ENCODE measurements around the gene IQSEC2. TPM values are rescaled to one million over a fixed set of nuclear protein-coding genes. Genes with fewer than 3 reads are reported as not detected.

The IQSEC2 gene
- total and polyA plus RNA-seq, 2 experiments from 2014 or later, result 6.0 to 10.2 TPM

DNA sequence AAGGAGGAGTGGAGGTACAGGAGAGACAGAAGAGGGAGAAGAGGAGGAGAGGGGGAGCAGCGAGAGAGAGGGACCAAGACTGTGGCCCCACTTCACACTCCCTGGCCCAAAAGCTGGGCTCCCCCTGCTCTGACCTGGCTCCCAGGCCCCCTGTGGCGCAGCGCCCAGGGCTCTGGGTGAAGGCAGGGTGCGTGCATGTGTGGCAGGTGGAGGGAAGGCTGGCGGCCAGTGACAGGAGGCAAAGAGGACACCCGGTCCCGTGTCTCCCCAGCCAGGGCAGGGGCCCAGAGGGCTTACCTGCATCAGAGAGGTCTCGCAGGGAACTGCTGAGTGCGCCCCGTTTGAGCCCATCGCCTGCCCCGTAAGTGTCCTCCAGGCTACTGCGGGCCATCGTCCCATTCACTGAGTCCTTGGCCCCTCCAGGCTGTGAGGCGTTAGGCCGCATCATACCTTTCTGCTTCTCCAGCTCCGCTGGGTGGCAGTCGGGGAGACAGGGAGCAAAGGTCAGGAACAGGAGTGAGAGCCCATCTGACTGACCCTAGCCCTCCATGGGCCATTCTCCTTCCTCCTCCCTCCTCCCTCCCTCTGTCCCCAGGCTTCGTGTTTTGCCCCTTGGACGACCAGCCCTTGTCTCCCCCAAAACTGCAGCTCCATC lies 45.2 kb downstream of the IQSEC2 start:
- no peaks in the 10 kb centered on the region for H3F3A ChIP-seq (ENCODE audit: insufficient read depth)
- H3K9ac ChIP-seq, result no peak overlapping the region
- no peaks in the 10 kb centered on the region for H3K36me3 ChIP-seq (ENCODE audit: low read depth)
- no peaks in the 10 kb centered on the region for H3K9me3 ChIP-seq (ENCODE audit: low read depth)
- no peaks in the 10 kb centered on the region for H3K9me2 ChIP-seq (ENCODE audit: insufficient read depth)
- no peaks in the 10 kb centered on the region for H3K4me1 ChIP-seq (ENCODE audit: insufficient read depth)
- 94 to 96% methylated on average over 9 to 11 of the region's 20 CpGs for WGBS, 2 experiments (ENCODE audit: low coverage in 1 of 2, low lambda C conversion rate in 2 of 2, missing lambda C conversion rate in 2 of 2)
- H3K27me3 ChIP-seq (replicated peaks; ENCODE audit: insufficient read depth), result no peaks in the 10 kb centered on the region
- H2AFZ ChIP-seq, result no peak overlapping the region
- no peaks in the 10 kb centered on the region for H4K20me1 ChIP-seq (ENCODE audit: insufficient read depth)
- H3K4me3 ChIP-seq, result no peak overlapping the region
- no peaks in the 10 kb centered on the region for H3K79me2 ChIP-seq (ENCODE audit: insufficient read depth)
- TF ChIP-seq EZH2 (IDR thresholded peaks at IDR 0.05; ENCODE audit: insufficient read depth, poor library complexity, severe bottlenecking) (no peak), EZH2phosphoT487 (IDR thresholded peaks at IDR 0.05; ENCODE audit: insufficient read depth, low read depth) (no peak)
- H3K4me2 ChIP-seq (ENCODE audit: unreplicated experiment), result no peak overlapping the region
- in situ Hi-C loops (cut with MboI), result no loop called here
- H3K27ac ChIP-seq, result no peak overlapping the region
- DNase-seq, result no peak

DNA sequence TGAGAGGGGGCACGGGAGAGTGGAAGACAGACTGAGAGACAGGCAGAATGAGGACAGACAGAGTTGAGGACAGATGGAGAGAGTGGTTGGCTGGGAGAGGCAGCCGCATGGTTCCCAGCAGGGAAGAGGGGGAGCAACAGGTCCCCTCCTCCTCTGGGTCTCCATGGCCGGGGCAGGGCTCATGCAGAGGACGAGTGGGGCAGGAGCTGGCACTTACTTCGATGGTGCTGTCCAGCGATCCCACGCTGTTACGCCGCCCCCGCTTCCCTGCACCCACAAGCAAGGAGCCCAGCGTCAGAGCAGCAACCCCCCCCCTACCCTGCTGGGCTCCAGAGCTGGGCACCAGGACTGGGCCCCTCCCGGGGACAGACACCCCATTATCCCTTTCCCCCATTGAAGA lies 45.8 kb downstream of the IQSEC2 start:
- H3K27me3 ChIP-seq (replicated peaks; ENCODE audit: insufficient read depth), result no peaks in the 10 kb centered on the region
- H3K9me3 ChIP-seq (ENCODE audit: low read depth), result no peaks in the 10 kb centered on the region
- H3K9me2 ChIP-seq (ENCODE audit: insufficient read depth), result no peaks in the 10 kb centered on the region
- H3K4me2 ChIP-seq (ENCODE audit: unreplicated experiment), result no peak overlapping the region
- H4K20me1 ChIP-seq (ENCODE audit: insufficient read depth), result no peaks in the 10 kb centered on the region
- DNase-seq, result no peak
- H2AFZ ChIP-seq, result no peak overlapping the region
- TF ChIP-seq EZH2phosphoT487 (IDR thresholded peaks at IDR 0.05; ENCODE audit: insufficient read depth, low read depth) (no peak), EZH2 (IDR thresholded peaks at IDR 0.05; ENCODE audit: insufficient read depth, poor library complexity, severe bottlenecking) (no peak)
- H3K79me2 ChIP-seq (ENCODE audit: insufficient read depth), result no peaks in the 10 kb centered on the region
- H3K9ac ChIP-seq, result no peak overlapping the region
- H3K4me1 ChIP-seq (ENCODE audit: insufficient read depth), result no peaks in the 10 kb centered on the region
- no peak overlapping the region for H3K27ac ChIP-seq
- H3K36me3 ChIP-seq (ENCODE audit: low read depth), result no peaks in the 10 kb centered on the region
- 83 to 100% methylated on average over 1 to 10 of the region's 12 CpGs for WGBS, 2 experiments (ENCODE audit: low coverage in 1 of 2, low lambda C conversion rate in 2 of 2, missing lambda C conversion rate in 2 of 2)
- in situ Hi-C loops (cut with MboI), result no loop called here
- H3K4me3 ChIP-seq, result no peak overlapping the region
- no peaks in the 10 kb centered on the region for H3F3A ChIP-seq (ENCODE audit: insufficient read depth)

DNA sequence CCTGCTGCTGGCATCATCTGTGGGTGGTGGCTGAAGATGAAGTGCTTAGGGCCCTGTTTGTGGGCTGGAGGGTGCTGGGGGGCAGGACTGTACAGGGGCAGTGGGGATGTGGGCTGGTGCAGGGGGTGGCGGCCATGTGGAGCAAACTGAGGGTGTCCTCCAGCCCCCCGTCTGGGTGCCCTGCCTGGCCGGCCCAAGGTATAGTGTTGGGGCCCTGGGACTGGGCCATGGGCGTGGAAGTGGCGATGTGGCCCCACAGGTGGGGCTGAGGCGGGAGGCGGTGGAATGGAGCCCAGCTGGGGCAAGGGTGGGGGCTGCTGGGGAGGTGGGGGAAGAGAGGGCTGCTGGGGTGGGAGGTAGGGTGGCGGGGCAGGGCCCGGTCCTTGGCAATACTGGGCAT lies 46.9 kb downstream of the IQSEC2 start:
- H3F3A ChIP-seq (ENCODE audit: insufficient read depth), result no peaks in the 10 kb centered on the region
- no peaks in the 10 kb centered on the region for H3K27me3 ChIP-seq (replicated peaks; ENCODE audit: insufficient read depth)
- H3K9me3 ChIP-seq (ENCODE audit: low read depth), result no peaks in the 10 kb centered on the region
- no peak overlapping the region for H2AFZ ChIP-seq
- H3K4me3 ChIP-seq, result no peak overlapping the region
- H3K4me2 ChIP-seq (ENCODE audit: unreplicated experiment), result no peak overlapping the region
- no peak overlapping the region for H3K27ac ChIP-seq
- H3K9ac ChIP-seq, result no peak overlapping the region
- H3K79me2 ChIP-seq (ENCODE audit: insufficient read depth), result no peaks in the 10 kb centered on the region
- no peaks in the 10 kb centered on the region for H4K20me1 ChIP-seq (ENCODE audit: insufficient read depth)
- H3K36me3 ChIP-seq (ENCODE audit: low read depth), result no peaks in the 10 kb centered on the region
- DNase-seq, result no peak
- no peaks in the 10 kb centered on the region for H3K9me2 ChIP-seq (ENCODE audit: insufficient read depth)
- in situ Hi-C loops (cut with MboI), result no loop called here
- WGBS, 2 experiments (ENCODE audit: low coverage in 1 of 2, low lambda C conversion rate in 2 of 2, missing lambda C conversion rate in 2 of 2), result 97% methylated on average over 9 of the region's 9 CpGs; no CpG with 5 or more reads in 1 of the 2 experiments
- TF ChIP-seq EZH2phosphoT487 (IDR thresholded peaks at IDR 0.05; ENCODE audit: insufficient read depth, low read depth) (no peak), EZH2 (IDR thresholded peaks at IDR 0.05; ENCODE audit: insufficient read depth, poor library complexity, severe bottlenecking) (no peak)
- H3K4me1 ChIP-seq (ENCODE audit: insufficient read depth), result no peaks in the 10 kb centered on the region

- H3K9me2 ChIP-seq (ENCODE audit: insufficient read depth), result no peaks in the 10 kb centered on the region
- no peak overlapping the region for H3K4me2 ChIP-seq (ENCODE audit: unreplicated experiment)
- no peaks in the 10 kb centered on the region for H3K27me3 ChIP-seq (replicated peaks; ENCODE audit: insufficient read depth)
- H3K27ac ChIP-seq, result no peak overlapping the region
- no peak overlapping the region for H2AFZ ChIP-seq
- no peak for TF ChIP-seq EZH2 (IDR thresholded peaks at IDR 0.05; ENCODE audit: insufficient read depth, poor library complexity, severe bottlenecking)
- no peak for TF ChIP-seq EZH2phosphoT487 (IDR thresholded peaks at IDR 0.05; ENCODE audit: insufficient read depth, low read depth)
- in situ Hi-C loops (cut with MboI), result no loop called here
- WGBS, 2 experiments (ENCODE audit: low coverage in 1 of 2, low lambda C conversion rate in 2 of 2, missing lambda C conversion rate in 2 of 2), result 71 to 84% methylated on average over 4 to 7 of the region's 9 CpGs
- H3K4me1 ChIP-seq (ENCODE audit: insufficient read depth), result no peaks in the 10 kb centered on the region
- no peaks in the 10 kb centered on the region for H4K20me1 ChIP-seq (ENCODE audit: insufficient read depth)
- no peak overlapping the region for H3K9ac ChIP-seq
- no peak for DNase-seq
- no peaks in the 10 kb centered on the region for H3K9me3 ChIP-seq (ENCODE audit: low read depth)
- no peaks in the 10 kb centered on the region for H3K79me2 ChIP-seq (ENCODE audit: insufficient read depth)
- no peaks in the 10 kb centered on the region for H3K36me3 ChIP-seq (ENCODE audit: low read depth)
- no peak overlapping the region for H3K4me3 ChIP-seq
- no peaks in the 10 kb centered on the region for H3F3A ChIP-seq (ENCODE audit: insufficient read depth)
Observed at GRCh38 chrX:53233536-53233935, 47.8 kb downstream of the IQSEC2 start.
